A673 (cell line): ENCODE data around the gene PPM1F.

Source experiments
- EZH2 ChIP-seq: fragments of 200-600 bp; sonication (generic); IDR thresholded peaks from 2 replicates; pipeline ENCODE4 v1.6.1; 2017; ENCODE audit warnings: borderline replicate concordance, low read depth, mild to moderate bottlenecking, mixed read lengths, antibody characterized with exemption, low read length; ENCODE audit not compliant: poor library complexity, severe bottlenecking
- TF ChIP-seq, protein P1 (sequence below): fragments of 300-800, 200-600 bp; sonication (generic); conservative IDR thresholded peaks from 2 replicates; pipeline ENCODE4 v1.5.1; 2017; ENCODE audit warnings: low read depth, mild to moderate bottlenecking, antibody characterized with exemption, low read length, moderate library complexity, mixed read lengths

DNA sequence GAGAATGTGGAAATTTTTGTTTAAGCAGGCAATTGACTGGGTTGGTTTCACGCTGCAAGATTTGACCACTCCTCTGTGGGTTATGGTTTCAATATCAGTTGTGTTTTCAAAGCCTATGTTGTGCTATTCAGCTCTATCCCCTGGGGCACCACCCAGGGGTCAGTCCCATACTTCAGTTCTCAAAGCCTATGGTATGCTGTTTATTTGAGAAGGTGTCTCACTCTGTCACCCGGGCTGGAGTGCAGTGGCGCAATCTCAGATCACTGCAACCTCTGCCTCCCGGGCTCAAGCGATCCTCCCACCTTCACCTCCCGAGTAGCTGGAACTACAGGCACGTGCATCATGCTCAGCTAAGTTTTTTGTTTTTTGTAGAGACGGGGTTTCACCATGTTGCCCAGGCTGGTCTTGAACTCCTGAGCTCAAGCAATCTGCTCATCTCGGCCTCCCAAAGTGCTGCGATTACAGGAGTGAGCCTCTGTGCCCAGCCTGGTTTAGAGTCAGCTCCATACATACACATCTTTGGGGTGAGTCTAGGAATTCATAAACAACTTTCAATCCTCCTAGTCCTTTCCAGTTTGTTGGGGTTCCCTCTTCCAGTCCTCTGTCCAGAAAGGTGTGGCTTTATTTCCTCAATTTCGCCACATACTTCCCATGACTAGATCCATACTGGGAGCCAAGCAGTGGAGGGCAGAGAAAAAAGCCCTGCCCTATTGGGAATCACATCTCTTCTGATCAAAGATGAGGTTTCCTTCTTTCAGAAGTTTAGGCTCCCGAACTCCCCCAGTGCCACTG is 50.2 kb downstream of the PPM1F start:
- TF ChIP-seq, protein P1, sequence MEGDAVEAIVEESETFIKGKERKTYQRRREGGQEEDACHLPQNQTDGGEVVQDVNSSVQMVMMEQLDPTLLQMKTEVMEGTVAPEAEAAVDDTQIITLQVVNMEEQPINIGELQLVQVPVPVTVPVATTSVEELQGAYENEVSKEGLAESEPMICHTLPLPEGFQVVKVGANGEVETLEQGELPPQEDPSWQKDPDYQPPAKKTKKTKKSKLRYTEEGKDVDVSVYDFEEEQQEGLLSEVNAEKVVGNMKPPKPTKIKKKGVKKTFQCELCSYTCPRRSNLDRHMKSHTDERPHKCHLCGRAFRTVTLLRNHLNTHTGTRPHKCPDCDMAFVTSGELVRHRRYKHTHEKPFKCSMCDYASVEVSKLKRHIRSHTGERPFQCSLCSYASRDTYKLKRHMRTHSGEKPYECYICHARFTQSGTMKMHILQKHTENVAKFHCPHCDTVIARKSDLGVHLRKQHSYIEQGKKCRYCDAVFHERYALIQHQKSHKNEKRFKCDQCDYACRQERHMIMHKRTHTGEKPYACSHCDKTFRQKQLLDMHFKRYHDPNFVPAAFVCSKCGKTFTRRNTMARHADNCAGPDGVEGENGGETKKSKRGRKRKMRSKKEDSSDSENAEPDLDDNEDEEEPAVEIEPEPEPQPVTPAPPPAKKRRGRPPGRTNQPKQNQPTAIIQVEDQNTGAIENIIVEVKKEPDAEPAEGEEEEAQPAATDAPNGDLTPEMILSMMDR: no peak
- no peak for TF ChIP-seq EZH2
